ENCODE results near the gene MDM4. TPM values are rescaled to one million over a fixed set of nuclear protein-coding genes. Genes with fewer than 3 reads are reported as not detected.

The MDM4 gene
- total RNA-seq, 2 donors from 2014 or later: 38.0 to 66.9 TPM

DNA sequence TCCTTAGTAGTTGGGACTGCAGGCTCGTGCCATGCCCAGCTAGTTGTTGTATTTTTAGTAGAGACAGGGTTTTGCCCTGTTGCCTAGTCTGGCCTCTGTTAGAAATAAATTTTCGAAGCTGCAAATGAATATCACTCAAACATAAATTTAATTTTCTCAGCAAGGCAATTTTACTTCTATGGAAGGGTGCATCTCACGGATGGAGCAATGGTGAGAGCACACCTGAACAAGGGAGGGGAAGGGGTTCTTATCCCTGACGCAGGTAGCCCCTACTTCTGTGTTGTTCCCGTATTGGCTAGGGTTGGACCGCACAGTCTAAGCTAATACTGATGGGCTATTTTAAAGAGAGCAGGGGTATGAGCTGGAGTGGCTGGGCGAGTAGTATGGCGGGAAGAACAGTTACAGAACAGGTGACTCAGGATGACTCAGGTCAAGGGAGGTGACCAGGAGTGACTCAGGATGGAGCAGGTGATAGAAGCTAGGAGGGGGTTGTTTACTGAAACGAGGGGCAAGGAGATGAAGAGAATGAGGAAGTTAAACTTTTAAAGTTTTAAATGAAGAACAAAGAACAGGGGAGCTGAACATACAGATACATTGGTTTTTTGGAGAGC is 7.5 kb downstream of the MDM4 start:
- Histone ChIP-seq H3K27ac (no peak overlapping the region), H3K36me3 (peaks cover 0 to 11% of the 10 kb centered on the region in 2 donors), H3K27me3 (replicated peaks; ENCODE audit: insufficient read depth) (no peaks in the 10 kb centered on the region), H3K9me3 (no peaks in the 10 kb centered on the region), H3K4me1 (replicated peaks) (peaks cover 3% of the 10 kb centered on the region), H3K4me3 (no peak overlapping the region)
- TF ChIP-seq, protein P1, sequence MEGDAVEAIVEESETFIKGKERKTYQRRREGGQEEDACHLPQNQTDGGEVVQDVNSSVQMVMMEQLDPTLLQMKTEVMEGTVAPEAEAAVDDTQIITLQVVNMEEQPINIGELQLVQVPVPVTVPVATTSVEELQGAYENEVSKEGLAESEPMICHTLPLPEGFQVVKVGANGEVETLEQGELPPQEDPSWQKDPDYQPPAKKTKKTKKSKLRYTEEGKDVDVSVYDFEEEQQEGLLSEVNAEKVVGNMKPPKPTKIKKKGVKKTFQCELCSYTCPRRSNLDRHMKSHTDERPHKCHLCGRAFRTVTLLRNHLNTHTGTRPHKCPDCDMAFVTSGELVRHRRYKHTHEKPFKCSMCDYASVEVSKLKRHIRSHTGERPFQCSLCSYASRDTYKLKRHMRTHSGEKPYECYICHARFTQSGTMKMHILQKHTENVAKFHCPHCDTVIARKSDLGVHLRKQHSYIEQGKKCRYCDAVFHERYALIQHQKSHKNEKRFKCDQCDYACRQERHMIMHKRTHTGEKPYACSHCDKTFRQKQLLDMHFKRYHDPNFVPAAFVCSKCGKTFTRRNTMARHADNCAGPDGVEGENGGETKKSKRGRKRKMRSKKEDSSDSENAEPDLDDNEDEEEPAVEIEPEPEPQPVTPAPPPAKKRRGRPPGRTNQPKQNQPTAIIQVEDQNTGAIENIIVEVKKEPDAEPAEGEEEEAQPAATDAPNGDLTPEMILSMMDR (IDR thresholded peaks at IDR 0.05): no peak
- TF ChIP-seq POLR2A (IDR thresholded peaks at IDR 0.05) (no peak), POLR2AphosphoS5 (IDR thresholded peaks at IDR 0.05) (no peak)
- 90% methylated on average over 9 of the region's 9 CpGs for WGBS
- DNase-seq (ENCODE audit: low spot score): no peak
- intact Hi-C loops (cut with DNase I): no loop called here

DNA sequence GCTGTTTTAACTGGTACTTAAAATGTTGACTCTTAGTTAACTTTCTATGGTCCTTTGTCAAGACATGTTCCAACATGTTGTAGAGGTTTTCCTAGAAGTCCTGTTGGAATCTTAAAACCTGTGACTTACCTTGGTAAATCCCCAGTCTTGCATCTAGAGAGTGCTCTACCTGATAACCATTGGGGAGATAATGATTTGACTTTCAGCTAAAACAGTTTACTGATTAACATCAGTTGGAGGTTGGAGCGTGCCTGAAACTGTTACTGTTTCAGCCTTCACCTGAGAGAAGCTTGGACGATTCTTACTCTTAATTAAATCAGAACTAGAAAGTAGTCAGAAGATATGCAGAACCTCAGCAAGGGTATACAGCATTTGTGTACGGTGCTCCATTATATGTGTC is 8.8 kb downstream of the MDM4 start:
- peaks cover 3% of the 10 kb centered on the region for H3K4me1 ChIP-seq (replicated peaks)
- TF ChIP-seq, protein P1 (IDR thresholded peaks at IDR 0.05): no peak
- TF ChIP-seq POLR2AphosphoS5 (IDR thresholded peaks at IDR 0.05) (no peak), POLR2A (IDR thresholded peaks at IDR 0.05) (no peak)
- intact Hi-C loops (cut with DNase I): no loop called here
- H3K27me3 ChIP-seq (replicated peaks; ENCODE audit: insufficient read depth): no peaks in the 10 kb centered on the region
- no peak for DNase-seq (ENCODE audit: low spot score)
- WGBS: 57% methylated on average over 3 of the region's 3 CpGs
- no peaks in the 10 kb centered on the region for H3K9me3 ChIP-seq
- no peak overlapping the region for H3K4me3 ChIP-seq
- H3K36me3 ChIP-seq: peaks cover 4 to 11% of the 10 kb centered on the region in 2 donors
- no peak overlapping the region for H3K27ac ChIP-seq

- Histone ChIP-seq H3K27ac (no peak overlapping the region), H3K4me3 (no peak overlapping the region), H3K36me3 (peaks cover 4 to 24% of the 10 kb centered on the region in 2 donors), H3K9me3 (no peaks in the 10 kb centered on the region), H3K4me1 (replicated peaks) (no peaks in the 10 kb centered on the region), H3K27me3 (replicated peaks; ENCODE audit: insufficient read depth) (no peaks in the 10 kb centered on the region)
- intact Hi-C loops (cut with DNase I): no loop called here
- DNase-seq (ENCODE audit: low spot score): no peak
- TF ChIP-seq POLR2A (IDR thresholded peaks at IDR 0.05) (no peak), POLR2AphosphoS5 (IDR thresholded peaks at IDR 0.05) (no peak)
- TF ChIP-seq, protein P1 (IDR thresholded peaks at IDR 0.05): no peak
- WGBS: 88% methylated on average over 5 of the region's 5 CpGs
Observed at GRCh38 chr1:204528241-204528640, 12.0 kb downstream of the MDM4 start.

- no peak overlapping the region for H3K27ac ChIP-seq
- H3K27me3 ChIP-seq (replicated peaks; ENCODE audit: insufficient read depth): no peaks in the 10 kb centered on the region
- no peaks in the 10 kb centered on the region for H3K9me3 ChIP-seq
- no peak for TF ChIP-seq POLR2A (IDR thresholded peaks at IDR 0.05)
- TF ChIP-seq POLR2AphosphoS5 (IDR thresholded peaks at IDR 0.05): no peak
- TF ChIP-seq, protein P1 (IDR thresholded peaks at IDR 0.05): no peak
- intact Hi-C loops (cut with DNase I): no loop called here
- no peak overlapping the region for H3K4me3 ChIP-seq
- no peak for DNase-seq (ENCODE audit: low spot score)
- 92% methylated on average over 8 of the region's 8 CpGs for WGBS
- H3K4me1 ChIP-seq (replicated peaks): no peaks in the 10 kb centered on the region
- peaks cover 4 to 25% of the 10 kb centered on the region in 2 donors for H3K36me3 ChIP-seq
Observed at GRCh38 chr1:204528677-204529076, 12.5 kb downstream of the MDM4 start.

DNA sequence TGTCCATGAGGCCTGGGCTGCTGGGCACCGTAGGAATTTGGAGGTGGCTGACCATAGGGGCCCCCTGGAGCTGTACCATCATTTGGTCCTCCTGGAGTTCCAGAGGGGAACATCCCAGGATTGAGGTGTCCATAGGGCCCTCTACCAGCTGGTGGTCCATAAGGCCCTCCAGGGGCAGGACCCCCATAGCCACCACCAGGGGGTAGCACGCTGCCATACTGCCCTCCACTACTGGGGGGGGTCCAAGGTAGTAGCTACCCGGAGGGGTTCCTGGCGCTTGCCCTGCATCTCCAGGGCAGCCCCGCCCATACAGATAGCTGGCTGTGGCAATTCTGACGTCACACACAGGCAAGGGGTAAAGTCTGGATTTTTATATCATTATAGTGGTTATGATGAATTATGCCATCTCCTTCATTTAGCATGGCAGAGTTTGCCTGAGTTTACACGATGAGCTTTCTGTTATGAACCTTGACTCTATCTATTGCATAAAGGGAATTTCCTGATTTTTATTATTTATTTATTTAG is 13.2 kb downstream of the MDM4 start:
- 91% methylated on average over 7 of the region's 7 CpGs for WGBS
- Histone ChIP-seq H3K9me3 (no peaks in the 10 kb centered on the region), H3K36me3 (peaks cover 4 to 25% of the 10 kb centered on the region in 2 donors), H3K4me3 (no peak overlapping the region), H3K27ac (no peak overlapping the region), H3K27me3 (replicated peaks; ENCODE audit: insufficient read depth) (no peaks in the 10 kb centered on the region), H3K4me1 (replicated peaks) (no peaks in the 10 kb centered on the region)
- DNase-seq (ENCODE audit: low spot score): no peak
- TF ChIP-seq POLR2A (IDR thresholded peaks at IDR 0.05) (no peak), POLR2AphosphoS5 (IDR thresholded peaks at IDR 0.05) (no peak)
- TF ChIP-seq, protein P1 (IDR thresholded peaks at IDR 0.05): no peak
- intact Hi-C loops (cut with DNase I): no loop called here

Data from prostate gland (tissue), 2 donors.